Fibroblast of skin of left quadriceps (primary cell): ENCODE data around the gene DNPH1.
A peak's percentile ranks its signal among the peaks of the same experiment; 100 is the strongest.

ENCODE experiments used
- DNase-seq, 2 experiments: peaks; one replicate each; pipeline ENCODE4 v3.0.0-alpha.2; 2013; ENCODE audit warnings: low read depth in 2 of 2

The DNPH1 gene

GRCh38 chr6:43263314-43264178, 34.3 kb upstream of the DNPH1 start:
- DNase-seq, result peak in 1 of 2 experiments; percentile 23

GRCh38 chr6:43262780-43263313, 33.6 kb upstream of the DNPH1 start:
- DNase-seq, result no peak

GRCh38 chr6:43262000-43262779, 32.9 kb upstream of the DNPH1 start:
- no peak for DNase-seq

GRCh38 chr6:43261198-43261597, 31.9 kb upstream of the DNPH1 start:
- no peak for DNase-seq

GRCh38 chr6:43260791-43261190, 31.5 kb upstream of the DNPH1 start:
- no peak for DNase-seq

GRCh38 chr6:43258807-43259686, 29.8 kb upstream of the DNPH1 start:
- DNase-seq, result no peak

- no peak for DNase-seq
Observed at GRCh38 chr6:43258180-43258579, 28.9 kb upstream of the DNPH1 start.

GRCh38 chr6:43257367-43258145, 28.3 kb upstream of the DNPH1 start:
- no peak for DNase-seq

GRCh38 chr6:43256670-43257366, 27.5 kb upstream of the DNPH1 start:
- DNase-seq, result no peak

GRCh38 chr6:43255408-43256054, 26.2 kb upstream of the DNPH1 start:
- no peak for DNase-seq

GRCh38 chr6:43254846-43255245, 25.6 kb upstream of the DNPH1 start:
- DNase-seq, result no peak

- DNase-seq, result no peak
Observed at GRCh38 chr6:43254138-43254817, 25.0 kb upstream of the DNPH1 start.

GRCh38 chr6:43253401-43253800, 24.1 kb upstream of the DNPH1 start:
- no peak for DNase-seq

GRCh38 chr6:43250992-43251373, 21.7 kb upstream of the DNPH1 start:
- no peak for DNase-seq

GRCh38 chr6:43248791-43249190, 19.5 kb upstream of the DNPH1 start:
- no peak for DNase-seq

GRCh38 chr6:43248101-43248500, 18.8 kb upstream of the DNPH1 start:
- DNase-seq, result no peak

- DNase-seq, result no peak
Observed at GRCh38 chr6:43247114-43247999, 18.1 kb upstream of the DNPH1 start.
